Tibial nerve (tissue), 4 donors: ENCODE data around the gene MAGT1.

Source experiments
- EP300 ChIP-seq, 2 donors: sonication (generic); formaldehyde crosslinking; IDR thresholded peaks; one replicate each; pipeline ENCODE4 v1.6.1; 2017; ENCODE audit warnings: antibody characterized with exemption in 2 of 2, mild to moderate bottlenecking in 1 of 2
- POLR2A ChIP-seq, 2 donors: fragments of 450-650 bp; IDR thresholded peaks; one replicate each; pipeline ENCODE4 v1.6.1; 2017; ENCODE audit warnings: antibody characterized with exemption in 2 of 2, mild to moderate bottlenecking in 2 of 2, moderate library complexity in 2 of 2
- TF ChIP-seq, protein P1 (sequence below), 5 experiments: fragments of 200-600 bp in 3 of 5; fragments of 450-650 bp in 2 of 5; sonication (generic) in 3 of 5; IDR thresholded peaks; one replicate each; pipeline ENCODE4 v1.5.1; 2016 to 2019; ENCODE audit warnings: antibody characterized with exemption in 5 of 5, mild to moderate bottlenecking in 3 of 5, moderate library complexity in 2 of 5

DNA sequence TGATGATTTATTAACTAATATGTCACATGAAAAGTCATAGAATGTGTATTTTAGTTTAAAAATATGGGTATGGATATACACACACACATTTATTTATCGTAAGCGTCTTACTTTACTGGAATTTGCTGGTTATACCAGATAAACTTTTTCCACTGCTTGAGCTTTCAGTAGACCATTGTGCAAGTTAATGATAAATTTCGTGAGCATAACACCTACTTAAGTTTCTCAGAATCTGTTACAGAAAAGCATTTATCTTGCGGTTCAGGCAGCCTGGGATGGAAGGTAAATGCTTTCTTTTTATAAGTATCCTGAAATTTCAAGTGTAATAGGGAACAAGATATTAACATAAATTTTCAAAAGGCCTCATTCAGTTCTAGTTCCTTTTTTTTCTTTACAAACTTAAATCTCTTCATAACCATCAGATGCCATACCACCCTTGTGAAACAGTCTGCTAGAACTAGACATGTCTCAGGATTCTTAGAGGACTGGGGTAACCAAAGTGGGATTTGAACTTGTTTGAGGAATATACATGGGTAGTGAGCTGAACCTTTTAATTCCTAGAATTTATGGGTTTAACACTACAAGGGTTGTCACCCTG is 42.9 kb upstream of the MAGT1 start:
- no peak for TF ChIP-seq EP300 (IDR thresholded peaks at IDR 0.05)
- TF ChIP-seq, protein P1, sequence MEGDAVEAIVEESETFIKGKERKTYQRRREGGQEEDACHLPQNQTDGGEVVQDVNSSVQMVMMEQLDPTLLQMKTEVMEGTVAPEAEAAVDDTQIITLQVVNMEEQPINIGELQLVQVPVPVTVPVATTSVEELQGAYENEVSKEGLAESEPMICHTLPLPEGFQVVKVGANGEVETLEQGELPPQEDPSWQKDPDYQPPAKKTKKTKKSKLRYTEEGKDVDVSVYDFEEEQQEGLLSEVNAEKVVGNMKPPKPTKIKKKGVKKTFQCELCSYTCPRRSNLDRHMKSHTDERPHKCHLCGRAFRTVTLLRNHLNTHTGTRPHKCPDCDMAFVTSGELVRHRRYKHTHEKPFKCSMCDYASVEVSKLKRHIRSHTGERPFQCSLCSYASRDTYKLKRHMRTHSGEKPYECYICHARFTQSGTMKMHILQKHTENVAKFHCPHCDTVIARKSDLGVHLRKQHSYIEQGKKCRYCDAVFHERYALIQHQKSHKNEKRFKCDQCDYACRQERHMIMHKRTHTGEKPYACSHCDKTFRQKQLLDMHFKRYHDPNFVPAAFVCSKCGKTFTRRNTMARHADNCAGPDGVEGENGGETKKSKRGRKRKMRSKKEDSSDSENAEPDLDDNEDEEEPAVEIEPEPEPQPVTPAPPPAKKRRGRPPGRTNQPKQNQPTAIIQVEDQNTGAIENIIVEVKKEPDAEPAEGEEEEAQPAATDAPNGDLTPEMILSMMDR (IDR thresholded peaks at IDR 0.05): no peak
- no peak for TF ChIP-seq POLR2A (IDR thresholded peaks at IDR 0.05)
